Measurements from ENCODE around the gene ANK3.

The ANK3 gene

GRCh38 chr10:60093317-60093716 lies 296.4 kb downstream of the ANK3 start:
- Histone ChIP-seq H3K9ac (ENCODE audit: low read length) (no peak overlapping the region), H3K9me3 (ENCODE audit: low read length) (no peaks in the 10 kb centered on the region), H3K27ac (ENCODE audit: low read depth, low read length) (no peak overlapping the region), H3K4me3 (ENCODE audit: low read depth in 1 of 2, low read length in 2 of 2) (no peak overlapping the region), H3K4me1 (ENCODE audit: insufficient read depth, low read length) (no peaks in the 10 kb centered on the region), H3K27me3 (ENCODE audit: control insufficient read depth in 1 of 2, insufficient read depth in 2 of 2, low read length in 2 of 2) (no peaks in the 10 kb centered on the region), H3K36me3 (ENCODE audit: insufficient read depth, low read length) (no peaks in the 10 kb centered on the region)

GRCh38 chr10:60086862-60087261 lies 302.8 kb downstream of the ANK3 start:
- no peak overlapping the region for H3K4me3 ChIP-seq (ENCODE audit: low read depth in 1 of 2, low read length in 2 of 2)
- no peaks in the 10 kb centered on the region for H3K27me3 ChIP-seq (ENCODE audit: control insufficient read depth in 1 of 2, insufficient read depth in 2 of 2, low read length in 2 of 2)
- no peaks in the 10 kb centered on the region for H3K9me3 ChIP-seq (ENCODE audit: low read length)
- no peaks in the 10 kb centered on the region for H3K4me1 ChIP-seq (ENCODE audit: insufficient read depth, low read length)
- H3K9ac ChIP-seq (ENCODE audit: low read length): no peak overlapping the region
- H3K36me3 ChIP-seq (ENCODE audit: insufficient read depth, low read length): no peaks in the 10 kb centered on the region
- no peak overlapping the region for H3K27ac ChIP-seq (ENCODE audit: low read depth, low read length)

GRCh38 chr10:60086421-60086820 lies 303.3 kb downstream of the ANK3 start:
- H3K27me3 ChIP-seq (ENCODE audit: control insufficient read depth in 1 of 2, insufficient read depth in 2 of 2, low read length in 2 of 2): no peaks in the 10 kb centered on the region
- no peaks in the 10 kb centered on the region for H3K4me1 ChIP-seq (ENCODE audit: insufficient read depth, low read length)
- no peak overlapping the region for H3K4me3 ChIP-seq (ENCODE audit: low read depth in 1 of 2, low read length in 2 of 2)
- H3K27ac ChIP-seq (ENCODE audit: low read depth, low read length): no peak overlapping the region
- no peak overlapping the region for H3K9ac ChIP-seq (ENCODE audit: low read length)
- no peaks in the 10 kb centered on the region for H3K9me3 ChIP-seq (ENCODE audit: low read length)
- no peaks in the 10 kb centered on the region for H3K36me3 ChIP-seq (ENCODE audit: insufficient read depth, low read length)

GRCh38 chr10:60082744-60083344 lies 306.8 kb downstream of the ANK3 start:
- no peaks in the 10 kb centered on the region for H3K27me3 ChIP-seq (ENCODE audit: control insufficient read depth in 1 of 2, insufficient read depth in 2 of 2, low read length in 2 of 2)
- no peaks in the 10 kb centered on the region for H3K36me3 ChIP-seq (ENCODE audit: insufficient read depth, low read length)
- no peak overlapping the region for H3K9ac ChIP-seq (ENCODE audit: low read length)

GRCh38 chr10:60082341-60082740 lies 307.3 kb downstream of the ANK3 start:
- Histone ChIP-seq H3K27me3 (ENCODE audit: control insufficient read depth in 1 of 2, insufficient read depth in 2 of 2, low read length in 2 of 2) (no peaks in the 10 kb centered on the region), H3K4me1 (ENCODE audit: insufficient read depth, low read length) (no peaks in the 10 kb centered on the region), H3K9ac (ENCODE audit: low read length) (no peak overlapping the region), H3K36me3 (ENCODE audit: insufficient read depth, low read length) (no peaks in the 10 kb centered on the region), H3K9me3 (ENCODE audit: low read length) (no peaks in the 10 kb centered on the region), H3K4me3 (ENCODE audit: low read depth in 1 of 2, low read length in 2 of 2) (no peak overlapping the region), H3K27ac (ENCODE audit: low read depth, low read length) (no peak overlapping the region)

More at GRCh38 chr10:60082744-60083344, 306.8 kb downstream of the ANK3 start:
- no peaks in the 10 kb centered on the region for H3K4me1 ChIP-seq (ENCODE audit: insufficient read depth, low read length)
- H3K4me3 ChIP-seq (ENCODE audit: low read depth in 1 of 2, low read length in 2 of 2): no peak overlapping the region
- no peak overlapping the region for H3K27ac ChIP-seq (ENCODE audit: low read depth, low read length)
- no peaks in the 10 kb centered on the region for H3K9me3 ChIP-seq (ENCODE audit: low read length)

GRCh38 chr10:60073781-60074656 lies 315.7 kb downstream of the ANK3 start:
- Histone ChIP-seq H3K9me3 (ENCODE audit: low read length) (no peaks in the 10 kb centered on the region), H3K4me3 (ENCODE audit: low read depth in 1 of 2, low read length in 2 of 2) (no peak overlapping the region), H3K27ac (ENCODE audit: low read depth, low read length) (no peak overlapping the region), H3K9ac (ENCODE audit: low read length) (no peak overlapping the region), H3K36me3 (ENCODE audit: insufficient read depth, low read length) (no peaks in the 10 kb centered on the region), H3K27me3 (ENCODE audit: control insufficient read depth in 1 of 2, insufficient read depth in 2 of 2, low read length in 2 of 2) (no peaks in the 10 kb centered on the region), H3K4me1 (ENCODE audit: insufficient read depth, low read length) (no peaks in the 10 kb centered on the region)

GRCh38 chr10:60073397-60073780 lies 316.3 kb downstream of the ANK3 start:
- no peak overlapping the region for H3K4me3 ChIP-seq (ENCODE audit: low read depth in 1 of 2, low read length in 2 of 2)
- H3K27me3 ChIP-seq (ENCODE audit: control insufficient read depth in 1 of 2, insufficient read depth in 2 of 2, low read length in 2 of 2): no peaks in the 10 kb centered on the region
- no peaks in the 10 kb centered on the region for H3K4me1 ChIP-seq (ENCODE audit: insufficient read depth, low read length)
- no peaks in the 10 kb centered on the region for H3K9me3 ChIP-seq (ENCODE audit: low read length)
- no peaks in the 10 kb centered on the region for H3K36me3 ChIP-seq (ENCODE audit: insufficient read depth, low read length)
- no peak overlapping the region for H3K9ac ChIP-seq (ENCODE audit: low read length)
- no peak overlapping the region for H3K27ac ChIP-seq (ENCODE audit: low read depth, low read length)

- H3K9me3 ChIP-seq (ENCODE audit: low read length): no peaks in the 10 kb centered on the region
- H3K36me3 ChIP-seq (ENCODE audit: insufficient read depth, low read length): no peaks in the 10 kb centered on the region
- no peaks in the 10 kb centered on the region for H3K4me1 ChIP-seq (ENCODE audit: insufficient read depth, low read length)
- no peak overlapping the region for H3K9ac ChIP-seq (ENCODE audit: low read length)
- H3K27me3 ChIP-seq (ENCODE audit: control insufficient read depth in 1 of 2, insufficient read depth in 2 of 2, low read length in 2 of 2): no peaks in the 10 kb centered on the region
- no peak overlapping the region for H3K27ac ChIP-seq (ENCODE audit: low read depth, low read length)
- no peak overlapping the region for H3K4me3 ChIP-seq (ENCODE audit: low read depth in 1 of 2, low read length in 2 of 2)
These were observed 320.4 kb downstream of the ANK3 start for GRCh38 chr10:60069311-60069710.

GRCh38 chr10:60050366-60050765 lies 339.3 kb downstream of the ANK3 start:
- Histone ChIP-seq H3K27me3 (ENCODE audit: control insufficient read depth in 1 of 2, insufficient read depth in 2 of 2, low read length in 2 of 2) (no peaks in the 10 kb centered on the region), H3K9me3 (ENCODE audit: low read length) (no peaks in the 10 kb centered on the region), H3K4me3 (ENCODE audit: low read depth in 1 of 2, low read length in 2 of 2) (no peak overlapping the region), H3K4me1 (ENCODE audit: insufficient read depth, low read length) (no peaks in the 10 kb centered on the region), H3K9ac (ENCODE audit: low read length) (no peak overlapping the region), H3K27ac (ENCODE audit: low read depth, low read length) (no peak overlapping the region), H3K36me3 (ENCODE audit: insufficient read depth, low read length) (no peaks in the 10 kb centered on the region)

- no peaks in the 10 kb centered on the region for H3K4me1 ChIP-seq (ENCODE audit: insufficient read depth, low read length)
- no peaks in the 10 kb centered on the region for H3K9me3 ChIP-seq (ENCODE audit: low read length)
- no peak overlapping the region for H3K9ac ChIP-seq (ENCODE audit: low read length)
- no peaks in the 10 kb centered on the region for H3K27me3 ChIP-seq (ENCODE audit: control insufficient read depth in 1 of 2, insufficient read depth in 2 of 2, low read length in 2 of 2)
- H3K4me3 ChIP-seq (ENCODE audit: low read depth in 1 of 2, low read length in 2 of 2): no peak overlapping the region
- H3K36me3 ChIP-seq (ENCODE audit: insufficient read depth, low read length): no peaks in the 10 kb centered on the region
- no peak overlapping the region for H3K27ac ChIP-seq (ENCODE audit: low read depth, low read length)
These were observed 341.6 kb downstream of the ANK3 start for GRCh38 chr10:60048091-60048501.

- Histone ChIP-seq H3K4me1 (ENCODE audit: insufficient read depth, low read length) (no peaks in the 10 kb centered on the region), H3K9ac (ENCODE audit: low read length) (no peak overlapping the region), H3K9me3 (ENCODE audit: low read length) (no peaks in the 10 kb centered on the region), H3K27me3 (ENCODE audit: control insufficient read depth in 1 of 2, insufficient read depth in 2 of 2, low read length in 2 of 2) (no peaks in the 10 kb centered on the region), H3K27ac (ENCODE audit: low read depth, low read length) (no peak overlapping the region), H3K4me3 (ENCODE audit: low read depth in 1 of 2, low read length in 2 of 2) (no peak overlapping the region), H3K36me3 (ENCODE audit: insufficient read depth, low read length) (no peaks in the 10 kb centered on the region)
These were observed 344.1 kb downstream of the ANK3 start for GRCh38 chr10:60045571-60045970.

- no peaks in the 10 kb centered on the region for H3K36me3 ChIP-seq (ENCODE audit: insufficient read depth, low read length)
- no peaks in the 10 kb centered on the region for H3K27me3 ChIP-seq (ENCODE audit: control insufficient read depth in 1 of 2, insufficient read depth in 2 of 2, low read length in 2 of 2)
- no peak overlapping the region for H3K9ac ChIP-seq (ENCODE audit: low read length)
- no peak overlapping the region for H3K4me3 ChIP-seq (ENCODE audit: low read depth in 1 of 2, low read length in 2 of 2)
- H3K27ac ChIP-seq (ENCODE audit: low read depth, low read length): no peak overlapping the region
- no peaks in the 10 kb centered on the region for H3K4me1 ChIP-seq (ENCODE audit: insufficient read depth, low read length)
- H3K9me3 ChIP-seq (ENCODE audit: low read length): no peaks in the 10 kb centered on the region
These were observed 344.7 kb downstream of the ANK3 start for GRCh38 chr10:60044971-60045370.

Data from muscle layer of colon (tissue), 2 donors.